GM12891 (cell line): ENCODE data around the gene STK11.
A peak's percentile ranks its signal among the peaks of the same experiment; 100 is the strongest.
"Not testable (repeated sequence)": the region's sequence is repeated elsewhere in the genome, so short reads cannot be mapped to it uniquely, and the experiment has no call there.

Experiments used
- DNase-seq: peaks from one replicate; pipeline ENCODE4 v3.0.0; 2011; ENCODE audit warnings: low spot score; ENCODE audit not compliant: insufficient read length
- FAIRE-seq: peaks from 2 replicates; lab custom pipeline; 2011; peaks lifted over from hg19 to GRCh38; lab: Jason Lieb, UNC
- PAX5 ChIP-seq: IDR thresholded peaks from 2 replicates; pipeline ENCODE4 v1.6.1; 2011; ENCODE audit warnings: low read length, moderate library complexity, mild to moderate bottlenecking; ENCODE audit not compliant: insufficient read depth, severe bottlenecking
- POLR2A ChIP-seq: IDR thresholded peaks from 2 replicates; pipeline ENCODE4 v1.6.1; 2011; ENCODE audit warnings: low read depth, low read length, control low read depth
- POLR2AphosphoS5 ChIP-seq: IDR thresholded peaks from 2 replicates; pipeline ENCODE4 v1.6.1; 2011; ENCODE audit warnings: low read depth, low read length, control low read depth
- POU2F2 ChIP-seq: IDR thresholded peaks from 2 replicates; pipeline ENCODE4 v1.6.1; 2011; ENCODE audit warnings: low read depth, mild to moderate bottlenecking, control low read depth, low read length, moderate library complexity
- SPI1 ChIP-seq: IDR thresholded peaks from 2 replicates; pipeline ENCODE4 v1.6.1; 2011; ENCODE audit warnings: low read depth, low read length, control low read depth
- TAF1 ChIP-seq: IDR thresholded peaks from 2 replicates; pipeline ENCODE4 v1.6.1; 2011; ENCODE audit warnings: low read depth, low read length, control low read depth

Gene STK11

DNA sequence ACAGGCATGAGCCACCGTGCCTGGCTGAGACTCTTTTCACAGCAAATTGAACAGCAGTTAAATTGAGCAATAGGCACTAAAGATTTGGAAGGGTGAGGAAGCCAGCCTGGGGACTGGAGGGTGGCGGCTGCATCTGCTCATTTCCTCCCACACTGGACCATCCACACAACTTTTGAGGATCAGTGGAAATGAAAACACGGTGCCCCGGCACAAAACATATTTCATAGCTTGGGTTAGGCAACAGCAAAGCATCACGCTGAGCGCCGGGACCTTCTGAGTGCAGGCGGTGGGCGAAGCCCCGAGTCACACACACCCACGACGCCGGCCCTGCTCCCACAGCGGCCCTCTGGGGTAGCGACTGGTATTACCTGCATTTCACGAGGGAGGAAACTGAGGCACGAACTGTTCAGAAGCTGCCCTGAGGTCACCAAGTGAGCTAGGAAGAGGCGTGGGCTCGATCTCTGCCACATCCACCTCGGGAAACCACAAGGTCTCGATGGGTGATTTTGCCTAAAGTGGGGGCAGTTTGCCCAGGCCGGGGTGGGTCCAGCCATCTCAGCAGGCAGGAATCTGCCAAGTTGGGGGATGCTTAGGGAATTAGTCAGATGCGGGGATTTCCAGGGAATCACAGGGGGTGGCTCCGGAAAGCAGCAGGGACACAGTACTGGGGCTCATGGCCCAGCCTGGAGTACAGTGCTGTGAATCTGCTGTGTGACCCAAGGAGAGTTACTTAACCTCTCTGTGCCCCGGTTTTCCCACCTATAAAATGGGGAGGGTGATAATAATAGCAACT is 28.1 kb upstream of the STK11 start:
- no peak for TF ChIP-seq SPI1
- no peak for TF ChIP-seq POLR2A
- TF ChIP-seq POU2F2, result no peak
- no peak for TF ChIP-seq TAF1
- TF ChIP-seq PAX5, result no peak
- no peak for TF ChIP-seq POLR2AphosphoS5
- no peak for DNase-seq
- FAIRE-seq, result no peak

DNA sequence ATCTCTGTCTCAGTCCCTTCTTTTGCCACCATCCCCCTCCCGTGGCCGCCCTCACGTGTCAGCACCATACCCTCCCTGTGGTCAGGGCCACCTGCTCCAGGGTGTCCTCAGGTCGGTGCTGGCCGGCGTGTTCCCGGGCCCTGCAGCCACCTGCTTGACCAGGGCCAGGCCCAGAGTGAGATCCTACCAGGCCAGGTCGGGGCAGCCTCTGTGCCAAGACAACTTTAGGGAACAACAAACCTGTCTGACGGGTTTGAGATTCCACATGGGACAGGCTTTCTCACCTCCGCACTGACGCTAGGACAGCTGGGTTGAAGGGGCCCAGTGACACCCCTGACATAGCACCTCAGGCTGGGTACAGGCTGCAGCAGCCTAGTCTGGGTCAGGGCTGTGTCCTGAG is 24.0 kb upstream of the STK11 start:
- no peak for TF ChIP-seq POLR2A
- TF ChIP-seq POU2F2, result no peak
- no peak for TF ChIP-seq SPI1
- no peak for TF ChIP-seq POLR2AphosphoS5
- no peak for TF ChIP-seq TAF1
- TF ChIP-seq PAX5, result no peak
- FAIRE-seq (no peak), DNase-seq (no peak)

- FAIRE-seq, result no peak
- no peak for DNase-seq
- TF ChIP-seq POLR2AphosphoS5, result no peak
These were observed 23.5 kb upstream of the STK11 start for GRCh38 chr19:1182068-1182467.

DNA sequence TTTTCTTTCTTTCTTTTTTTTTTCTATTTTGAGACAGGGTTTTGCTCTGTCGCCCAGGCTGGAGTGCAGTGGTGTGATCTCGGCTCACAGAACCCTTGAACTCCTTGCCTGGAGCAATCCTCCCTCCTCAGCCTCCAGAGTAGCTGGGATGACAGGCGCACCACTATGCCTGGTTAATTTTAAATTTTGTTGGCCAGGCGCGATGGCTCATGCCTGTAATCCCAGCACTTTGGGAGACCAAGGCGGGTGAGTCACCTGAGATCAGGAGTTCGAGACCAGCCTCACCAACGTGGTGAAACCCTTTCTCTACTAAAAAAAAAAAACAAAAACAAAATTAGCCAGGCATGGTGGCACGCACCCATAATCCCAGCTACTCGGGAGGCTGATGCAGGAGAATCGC is 22.9 kb upstream of the STK11 start:
- DNase-seq (no peak), FAIRE-seq (no peak)
- TF ChIP-seq POU2F2 (no peak), POLR2AphosphoS5 (no peak), SPI1 (no peak), PAX5 (no peak), TAF1 (no peak), POLR2A (no peak)

DNA sequence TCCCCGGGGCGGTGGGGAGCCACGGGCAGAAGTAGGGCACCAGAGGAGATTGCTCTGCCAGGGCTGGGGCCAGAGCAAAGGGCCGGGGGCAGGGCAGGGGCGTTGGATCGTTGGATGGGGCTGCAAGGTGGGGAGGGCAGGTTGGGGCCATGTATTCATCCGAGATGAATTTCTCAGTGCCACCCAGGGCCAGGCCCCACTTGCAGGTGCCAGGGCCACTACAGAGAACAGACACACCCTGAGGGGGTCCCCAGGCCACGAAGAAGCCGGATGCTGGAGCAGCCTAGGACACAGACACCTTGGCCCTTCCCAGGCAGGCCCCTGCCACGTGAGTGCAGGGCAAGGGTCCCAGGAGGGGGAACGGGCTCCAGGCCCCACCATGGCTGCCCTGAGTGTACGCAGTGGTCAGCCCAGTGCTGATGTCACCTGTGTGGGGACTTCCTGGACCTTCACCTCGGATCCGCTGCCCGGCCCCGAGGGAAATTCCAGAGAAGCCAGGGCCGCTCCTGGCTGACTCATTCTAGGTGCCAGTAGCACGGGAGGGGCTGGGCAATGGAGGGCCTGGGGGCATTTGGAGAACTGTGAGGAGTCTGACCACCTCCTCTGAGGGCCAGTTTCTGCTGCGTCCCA is 21.9 kb upstream of the STK11 start:
- FAIRE-seq (no peak), DNase-seq (no peak)
- TF ChIP-seq SPI1, result no peak
- TF ChIP-seq POLR2AphosphoS5, result no peak
- no peak for TF ChIP-seq POLR2A

GRCh38 chr19:1189419-1189818 is 16.2 kb upstream of the STK11 start:
- TF ChIP-seq TAF1 (no peak), POLR2AphosphoS5 (no peak), POU2F2 (no peak), POLR2A (no peak), PAX5 (no peak), SPI1 (no peak)
- FAIRE-seq, result no peak
- no peak for DNase-seq

GRCh38 chr19:1199531-1199930 is 6.0 kb upstream of the STK11 start:
- no peak for DNase-seq
- TF ChIP-seq POLR2A (no peak), PAX5 (no peak), POU2F2 (no peak), SPI1 (no peak), POLR2AphosphoS5 (no peak), TAF1 (no peak)
- no peak for FAIRE-seq

DNA sequence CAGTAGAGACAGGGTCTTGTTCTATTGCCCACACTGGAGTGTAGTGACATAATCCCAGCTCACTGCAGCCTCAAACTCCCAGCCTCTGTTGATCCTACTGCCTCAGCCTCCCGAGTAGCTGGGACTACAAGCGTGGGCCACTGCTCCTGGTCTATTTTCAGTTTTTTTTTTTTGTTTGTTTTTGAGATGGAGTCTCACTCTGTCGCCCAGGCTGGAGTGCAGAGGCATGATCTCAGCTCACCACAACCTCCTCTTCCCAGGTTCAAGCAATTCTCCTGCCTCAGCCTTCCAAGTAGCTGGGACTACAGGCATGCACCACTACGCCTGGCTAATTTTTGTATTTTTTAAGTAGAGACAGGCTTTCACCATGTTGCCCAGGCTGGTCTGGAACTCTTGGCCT is 5.0 kb upstream of the STK11 start:
- not testable (repeated sequence) for DNase-seq, FAIRE-seq

DNA sequence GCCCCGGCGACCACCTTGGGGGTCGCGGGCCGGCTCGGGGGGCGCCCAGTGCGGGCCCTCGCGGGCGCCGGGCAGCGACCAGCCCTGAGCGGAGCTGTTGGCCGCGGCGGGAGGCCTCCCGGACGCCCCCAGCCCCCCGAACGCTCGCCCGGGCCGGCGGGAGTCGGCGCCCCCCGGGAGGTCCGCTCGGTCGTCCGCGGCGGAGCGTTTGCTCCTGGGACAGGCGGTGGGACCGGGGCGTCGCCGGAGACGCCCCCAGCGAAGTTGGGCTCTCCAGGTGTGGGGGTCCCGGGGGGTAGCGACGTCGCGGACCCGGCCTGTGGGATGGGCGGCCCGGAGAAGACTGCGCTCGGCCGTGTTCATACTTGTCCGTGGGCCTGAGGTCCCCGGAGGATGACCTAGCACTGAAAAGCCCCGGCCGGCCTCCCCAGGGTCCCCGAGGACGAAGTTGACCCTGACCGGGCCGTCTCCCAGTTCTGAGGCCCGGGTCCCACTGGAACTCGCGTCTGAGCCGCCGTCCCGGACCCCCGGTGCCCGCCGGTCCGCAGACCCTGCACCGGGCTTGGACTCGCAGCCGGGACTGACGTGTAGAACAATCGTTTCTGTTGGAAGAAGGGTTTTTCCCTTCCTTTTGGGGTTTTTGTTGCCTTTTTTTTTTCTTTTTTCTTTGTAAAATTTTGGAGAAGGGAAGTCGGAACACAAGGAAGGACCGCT is 729 bp downstream of the STK11 start:
- TF ChIP-seq POU2F2 (no peak), PAX5 (no peak), POLR2A (no peak), POLR2AphosphoS5 (no peak), TAF1 (no peak), SPI1 (no peak)
- no peak for DNase-seq
- peak; percentile 52 for FAIRE-seq

DNA sequence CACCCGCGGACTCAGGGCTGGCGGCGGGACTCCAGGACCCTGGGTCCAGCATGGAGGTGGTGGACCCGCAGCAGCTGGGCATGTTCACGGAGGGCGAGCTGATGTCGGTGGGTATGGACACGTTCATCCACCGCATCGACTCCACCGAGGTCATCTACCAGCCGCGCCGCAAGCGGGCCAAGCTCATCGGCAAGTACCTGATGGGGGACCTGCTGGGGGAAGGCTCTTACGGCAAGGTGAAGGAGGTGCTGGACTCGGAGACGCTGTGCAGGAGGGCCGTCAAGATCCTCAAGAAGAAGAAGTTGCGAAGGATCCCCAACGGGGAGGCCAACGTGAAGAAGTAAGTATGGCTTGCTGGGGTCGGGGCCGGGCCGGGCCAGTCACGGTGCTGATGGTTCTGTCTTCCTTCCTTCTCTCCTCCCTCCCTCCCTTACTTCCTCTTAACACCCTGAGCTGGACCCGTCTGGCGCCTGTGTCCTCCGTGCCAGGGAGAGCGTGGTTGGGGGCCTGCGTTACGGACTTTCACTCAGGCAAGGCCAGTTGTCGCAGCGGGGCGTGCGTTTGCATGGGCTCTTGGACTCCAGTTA is 1.4 kb downstream of the STK11 start:
- no peak for TF ChIP-seq POLR2A
- no peak for TF ChIP-seq PAX5
- no peak for TF ChIP-seq POLR2AphosphoS5
- no peak for TF ChIP-seq TAF1
- TF ChIP-seq POU2F2, result no peak
- TF ChIP-seq SPI1, result no peak
- FAIRE-seq (no peak), DNase-seq (peak; percentile 41)

DNA sequence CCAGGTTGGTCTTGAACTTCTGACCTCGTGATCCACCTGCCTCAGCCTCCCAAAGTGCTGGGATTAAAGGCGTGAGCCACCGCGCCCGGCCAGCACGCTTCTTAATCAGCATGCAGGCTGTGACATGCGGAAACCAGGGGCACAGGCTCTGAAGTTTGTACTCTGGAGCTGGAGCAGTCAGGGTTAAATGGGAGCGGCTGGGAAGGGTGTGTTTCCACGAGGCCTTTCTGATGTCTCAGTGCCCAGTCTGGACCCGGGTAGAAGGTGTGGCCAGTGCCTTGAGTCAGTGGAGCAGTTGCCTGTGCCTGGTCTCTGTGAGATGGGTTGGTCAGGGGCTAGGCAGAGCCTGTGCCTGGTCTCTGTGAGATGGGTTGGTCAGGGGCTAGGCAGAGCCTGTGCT is 3.3 kb downstream of the STK11 start:
- peak; percentile 5 for FAIRE-seq
- not testable (repeated sequence) for DNase-seq
